ENCODE measurements around the gene BORCS8. TPM values are rescaled to one million over a fixed set of nuclear protein-coding genes. Genes with fewer than 3 reads are reported as not detected.
A peak's percentile ranks its signal among the peaks of the same experiment; 100 is the strongest.

BORCS8 gene
- total and polyA plus RNA-seq, 2 of the 13 experiments (the other 11 are each of a cell fraction or from before 2014, with no cell fraction given): 9.6 to 13.3 TPM

DNA sequence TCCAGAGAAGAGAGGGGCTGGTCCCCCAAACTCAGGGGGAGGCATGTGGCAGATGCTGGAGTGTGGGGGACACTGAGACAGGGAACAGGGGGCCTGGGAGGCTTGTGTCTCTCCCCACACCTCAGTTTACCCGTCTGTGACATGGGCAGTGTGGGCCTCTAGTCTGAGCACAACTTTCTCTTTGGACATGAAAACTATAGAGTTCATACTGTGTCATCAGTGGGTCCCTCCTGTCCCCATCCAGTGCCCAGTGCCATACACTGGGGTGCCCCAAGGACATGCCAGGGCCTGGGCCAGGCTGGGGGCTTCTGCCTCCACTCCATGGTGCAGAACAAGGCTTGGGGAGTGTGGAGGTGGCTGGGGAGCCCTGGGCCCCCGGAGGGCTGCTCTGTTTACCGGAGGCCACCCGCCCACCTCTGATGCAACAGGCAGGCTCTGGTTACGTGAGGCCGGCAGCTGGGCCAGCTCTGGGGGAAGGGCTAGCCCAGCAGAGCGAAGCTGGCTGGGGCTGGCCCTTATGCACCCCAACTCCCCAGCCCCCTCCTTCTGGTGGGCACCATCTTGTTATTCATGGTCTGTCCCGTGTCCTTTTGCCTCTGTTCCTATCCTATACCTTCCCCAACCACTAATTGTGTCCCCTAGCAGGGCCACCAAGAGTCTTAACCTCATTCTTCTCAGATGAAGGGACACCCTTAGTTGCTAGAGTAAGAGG lies 20.0 kb downstream of the BORCS8 start (continued):
- TF ChIP-seq, protein P1, sequence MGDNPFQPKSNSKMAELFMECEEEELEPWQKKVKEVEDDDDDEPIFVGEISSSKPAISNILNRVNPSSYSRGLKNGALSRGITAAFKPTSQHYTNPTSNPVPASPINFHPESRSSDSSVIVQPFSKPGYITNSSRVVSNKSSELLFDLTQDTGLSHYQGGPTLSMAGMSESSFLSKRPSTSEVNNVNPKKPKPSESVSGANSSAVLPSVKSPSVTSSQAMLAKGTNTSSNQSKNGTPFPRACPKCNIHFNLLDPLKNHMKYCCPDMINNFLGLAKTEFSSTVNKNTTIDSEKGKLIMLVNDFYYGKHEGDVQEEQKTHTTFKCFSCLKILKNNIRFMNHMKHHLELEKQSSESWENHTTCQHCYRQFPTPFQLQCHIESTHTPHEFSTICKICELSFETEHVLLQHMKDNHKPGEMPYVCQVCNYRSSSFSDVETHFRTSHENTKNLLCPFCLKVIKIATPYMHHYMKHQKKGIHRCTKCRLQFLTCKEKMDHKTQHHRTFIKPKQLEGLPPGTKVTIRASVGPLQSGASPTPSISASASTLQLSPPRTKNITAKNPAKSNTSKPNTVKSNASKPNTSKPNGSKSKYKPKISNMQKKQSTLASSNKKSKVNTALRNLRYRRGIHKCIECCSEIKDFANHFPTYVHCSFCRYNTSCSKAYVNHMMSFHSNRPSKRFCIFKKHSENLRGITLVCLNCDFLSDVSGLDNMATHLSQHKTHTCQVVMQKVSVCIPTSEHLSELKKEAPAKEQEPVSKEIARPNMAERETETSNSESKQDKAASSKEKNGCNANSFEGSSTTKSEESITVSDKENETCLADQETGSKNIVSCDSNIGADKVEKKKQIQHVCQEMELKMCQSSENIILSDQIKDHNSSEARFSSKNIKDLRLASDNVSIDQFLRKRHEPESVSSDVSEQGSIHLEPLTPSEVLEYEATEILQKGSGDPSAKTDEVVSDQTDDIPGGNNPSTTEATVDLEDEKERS (CRISPR knock-in tag; IDR thresholded peaks at IDR 0.05): no peak
- TF ChIP-seq SRSF1 (optimal IDR thresholded peaks at IDR 0.05; ENCODE audit: low read depth, low read length): no peak
- TF ChIP-seq BCL6 (CRISPR knock-in tag; IDR thresholded peaks at IDR 0.05): peak; percentile 62
- TF ChIP-seq ZBTB3 (CRISPR knock-in tag; IDR thresholded peaks at IDR 0.05; ENCODE audit: borderline replicate concordance, low read depth): no peak
- no peak for TF ChIP-seq IRX3 (CRISPR knock-in tag; IDR thresholded peaks at IDR 0.05; ENCODE audit: borderline replicate concordance, low read depth)
- TF ChIP-seq ZBTB38 (CRISPR knock-in tag; IDR thresholded peaks at IDR 0.05): 0 out of 2 replicates have a peak, but pooled peaks have one; percentile 30
- no peak for TF ChIP-seq ZNF7 (CRISPR knock-in tag; IDR thresholded peaks at IDR 0.05)
- TF ChIP-seq, protein P2, sequence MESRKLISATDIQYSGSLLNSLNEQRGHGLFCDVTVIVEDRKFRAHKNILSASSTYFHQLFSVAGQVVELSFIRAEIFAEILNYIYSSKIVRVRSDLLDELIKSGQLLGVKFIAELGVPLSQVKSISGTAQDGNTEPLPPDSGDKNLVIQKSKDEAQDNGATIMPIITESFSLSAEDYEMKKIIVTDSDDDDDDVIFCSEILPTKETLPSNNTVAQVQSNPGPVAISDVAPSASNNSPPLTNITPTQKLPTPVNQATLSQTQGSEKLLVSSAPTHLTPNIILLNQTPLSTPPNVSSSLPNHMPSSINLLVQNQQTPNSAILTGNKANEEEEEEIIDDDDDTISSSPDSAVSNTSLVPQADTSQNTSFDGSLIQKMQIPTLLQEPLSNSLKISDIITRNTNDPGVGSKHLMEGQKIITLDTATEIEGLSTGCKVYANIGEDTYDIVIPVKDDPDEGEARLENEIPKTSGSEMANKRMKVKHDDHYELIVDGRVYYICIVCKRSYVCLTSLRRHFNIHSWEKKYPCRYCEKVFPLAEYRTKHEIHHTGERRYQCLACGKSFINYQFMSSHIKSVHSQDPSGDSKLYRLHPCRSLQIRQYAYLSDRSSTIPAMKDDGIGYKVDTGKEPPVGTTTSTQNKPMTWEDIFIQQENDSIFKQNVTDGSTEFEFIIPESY (CRISPR knock-in tag; IDR thresholded peaks at IDR 0.05): 0 out of 2 replicates have a peak, but pooled peaks have one; percentile 37
- TF ChIP-seq, protein P3, sequence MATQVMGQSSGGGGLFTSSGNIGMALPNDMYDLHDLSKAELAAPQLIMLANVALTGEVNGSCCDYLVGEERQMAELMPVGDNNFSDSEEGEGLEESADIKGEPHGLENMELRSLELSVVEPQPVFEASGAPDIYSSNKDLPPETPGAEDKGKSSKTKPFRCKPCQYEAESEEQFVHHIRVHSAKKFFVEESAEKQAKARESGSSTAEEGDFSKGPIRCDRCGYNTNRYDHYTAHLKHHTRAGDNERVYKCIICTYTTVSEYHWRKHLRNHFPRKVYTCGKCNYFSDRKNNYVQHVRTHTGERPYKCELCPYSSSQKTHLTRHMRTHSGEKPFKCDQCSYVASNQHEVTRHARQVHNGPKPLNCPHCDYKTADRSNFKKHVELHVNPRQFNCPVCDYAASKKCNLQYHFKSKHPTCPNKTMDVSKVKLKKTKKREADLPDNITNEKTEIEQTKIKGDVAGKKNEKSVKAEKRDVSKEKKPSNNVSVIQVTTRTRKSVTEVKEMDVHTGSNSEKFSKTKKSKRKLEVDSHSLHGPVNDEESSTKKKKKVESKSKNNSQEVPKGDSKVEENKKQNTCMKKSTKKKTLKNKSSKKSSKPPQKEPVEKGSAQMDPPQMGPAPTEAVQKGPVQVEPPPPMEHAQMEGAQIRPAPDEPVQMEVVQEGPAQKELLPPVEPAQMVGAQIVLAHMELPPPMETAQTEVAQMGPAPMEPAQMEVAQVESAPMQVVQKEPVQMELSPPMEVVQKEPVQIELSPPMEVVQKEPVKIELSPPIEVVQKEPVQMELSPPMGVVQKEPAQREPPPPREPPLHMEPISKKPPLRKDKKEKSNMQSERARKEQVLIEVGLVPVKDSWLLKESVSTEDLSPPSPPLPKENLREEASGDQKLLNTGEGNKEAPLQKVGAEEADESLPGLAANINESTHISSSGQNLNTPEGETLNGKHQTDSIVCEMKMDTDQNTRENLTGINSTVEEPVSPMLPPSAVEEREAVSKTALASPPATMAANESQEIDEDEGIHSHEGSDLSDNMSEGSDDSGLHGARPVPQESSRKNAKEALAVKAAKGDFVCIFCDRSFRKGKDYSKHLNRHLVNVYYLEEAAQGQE (IDR thresholded peaks at IDR 0.05; ENCODE audit: borderline replicate concordance in 1 of 2, low read depth in 1 of 2, low read length in 2 of 2): no peak
- 0 out of 2 replicates have a peak, but pooled peaks have one; percentile 34 for TF ChIP-seq ZNF674 (CRISPR knock-in tag; IDR thresholded peaks at IDR 0.05; ENCODE audit: low read depth)
- no peak for TF ChIP-seq SRF (IDR thresholded peaks at IDR 0.05; ENCODE audit: low read depth, low read length)
- TF ChIP-seq TOPORS (CRISPR knock-in tag; IDR thresholded peaks at IDR 0.05): no peak
- no peak for TF ChIP-seq ZNF781 (CRISPR knock-in tag; IDR thresholded peaks at IDR 0.05; ENCODE audit: borderline replicate concordance, not compliant biosample characterization)
- no peak for TF ChIP-seq ZNF451 (CRISPR knock-in tag; IDR thresholded peaks at IDR 0.05)
- TF ChIP-seq, protein P4, sequence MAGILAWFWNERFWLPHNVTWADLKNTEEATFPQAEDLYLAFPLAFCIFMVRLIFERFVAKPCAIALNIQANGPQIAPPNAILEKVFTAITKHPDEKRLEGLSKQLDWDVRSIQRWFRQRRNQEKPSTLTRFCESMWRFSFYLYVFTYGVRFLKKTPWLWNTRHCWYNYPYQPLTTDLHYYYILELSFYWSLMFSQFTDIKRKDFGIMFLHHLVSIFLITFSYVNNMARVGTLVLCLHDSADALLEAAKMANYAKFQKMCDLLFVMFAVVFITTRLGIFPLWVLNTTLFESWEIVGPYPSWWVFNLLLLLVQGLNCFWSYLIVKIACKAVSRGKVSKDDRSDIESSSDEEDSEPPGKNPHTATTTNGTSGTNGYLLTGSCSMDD (CRISPR knock-in tag; IDR thresholded peaks at IDR 0.05): no peak
- TF ChIP-seq ZNF343 (CRISPR knock-in tag; IDR thresholded peaks at IDR 0.05): 0 out of 2 replicates have a peak, but pooled peaks have one; percentile 31
- no peak for TF ChIP-seq SETDB1 (CRISPR knock-in tag; IDR thresholded peaks at IDR 0.05; ENCODE audit: borderline replicate concordance)
